HTR-8/SVneo (cell line): Measurements from ENCODE around the gene PRR19.
"Not testable (repeated sequence)": the region's sequence is repeated elsewhere in the genome, so short reads cannot be mapped to it uniquely, and the experiment has no call there.

Experiments used
- DNase-seq: peaks from one replicate; pipeline ENCODE4 v3.0.0; 2011; ENCODE audit warnings: low spot score, mixed read lengths; ENCODE audit not compliant: insufficient read length
- FAIRE-seq: peaks from 2 replicates; lab custom pipeline; 2011; peaks lifted over from hg19 to GRCh38; lab: Jason Lieb, UNC

PRR19 gene

GRCh38 chr19:42339126-42339860 is 37.4 kb downstream of the PRR19 start:
- DNase-seq, FAIRE-seq: not testable (repeated sequence)

- not testable (repeated sequence) for DNase-seq, FAIRE-seq
These were observed 38.0 kb downstream of the PRR19 start for GRCh38 chr19:42339922-42340321.

- FAIRE-seq, result no peak
- DNase-seq, result no peak
These were observed 41.6 kb downstream of the PRR19 start for GRCh38 chr19:42343344-42344110.

- FAIRE-seq (no peak), DNase-seq (no peak)
These were observed 42.5 kb downstream of the PRR19 start for GRCh38 chr19:42344336-42344893.

GRCh38 chr19:42345191-42345812 is 43.4 kb downstream of the PRR19 start:
- FAIRE-seq (no peak), DNase-seq (no peak)

- DNase-seq (no peak), FAIRE-seq (no peak)
These were observed 46.3 kb downstream of the PRR19 start for GRCh38 chr19:42348211-42348610.

- DNase-seq (no peak), FAIRE-seq (no peak)
These were observed 47.6 kb downstream of the PRR19 start for GRCh38 chr19:42349378-42350107.

- DNase-seq (no peak), FAIRE-seq (no peak)
These were observed 48.5 kb downstream of the PRR19 start for GRCh38 chr19:42350417-42350816.

- FAIRE-seq, result no peak
- no peak for DNase-seq
These were observed 49.3 kb downstream of the PRR19 start for GRCh38 chr19:42351079-42351735.

GRCh38 chr19:42352301-42353259 is 50.6 kb downstream of the PRR19 start:
- DNase-seq, result no peak
- no peak for FAIRE-seq

- no peak for DNase-seq
- FAIRE-seq, result no peak
These were observed 51.5 kb downstream of the PRR19 start for GRCh38 chr19:42353341-42354015.

GRCh38 chr19:42355896-42356295 is 54.0 kb downstream of the PRR19 start:
- no peak for FAIRE-seq
- DNase-seq, result no peak

- FAIRE-seq (no peak), DNase-seq (no peak)
These were observed 54.8 kb downstream of the PRR19 start for GRCh38 chr19:42356686-42357085.

GRCh38 chr19:42357290-42357689 is 55.4 kb downstream of the PRR19 start:
- FAIRE-seq, result no peak
- no peak for DNase-seq
